ENCODE data around the gene SMYD3. TPM values are rescaled to one million over a fixed set of nuclear protein-coding genes. Genes with fewer than 3 reads are reported as not detected.

The SMYD3 gene
- total and polyA plus RNA-seq, 2 of the 4 experiments (the other 2 are of a cell fraction): 26.5 to 37.6 TPM

GRCh38 chr1:246210756-246211155 lies 296.3 kb downstream of the SMYD3 start:
- no peak overlapping the region for H3K4me3 ChIP-seq (ENCODE audit: insufficient read depth, low read depth, low read length)
- no peak overlapping the region for H3K23ac ChIP-seq (ENCODE audit: low read depth, low read length)
- H3K9ac ChIP-seq (ENCODE audit: low read depth, low read length): no peak overlapping the region
- no peaks in the 10 kb centered on the region for H3K27me3 ChIP-seq (ENCODE audit: control insufficient read depth, insufficient read depth, low read length)
- no peak overlapping the region for H3K18ac ChIP-seq (ENCODE audit: low read depth, low read length)
- no peak overlapping the region for H2AFZ ChIP-seq (replicated peaks; ENCODE audit: low read length, poor library complexity)
- no peak overlapping the region for H3K56ac ChIP-seq (ENCODE audit: extremely low read depth, insufficient read depth, low read length)
- H3K9me1 ChIP-seq (ENCODE audit: insufficient read depth, low read length): peaks cover 5% of the 10 kb centered on the region; the same call in 1 of the 2 replicates
- no peak overlapping the region for H3K27ac ChIP-seq (ENCODE audit: insufficient read depth, low read length)
- H4K20me1 ChIP-seq (ENCODE audit: insufficient read depth, low read length): no peaks in the 10 kb centered on the region
- H3K14ac ChIP-seq (replicated peaks; ENCODE audit: low read depth, low read length): no peak overlapping the region
- no peak overlapping the region for H2AK5ac ChIP-seq (ENCODE audit: low read depth, low read length)
- DNase-seq: no peak
- no TSS peak for BruUV-seq (replicated peaks)
- H3K4me1 ChIP-seq (ENCODE audit: control insufficient read depth, insufficient read depth, low read length): peaks cover 5% of the 10 kb centered on the region
- H2BK5ac ChIP-seq (ENCODE audit: low read depth, low read length, poor library complexity, severe bottlenecking): no peak overlapping the region
- H4K5ac ChIP-seq (ENCODE audit: low read depth, low read length): no peak overlapping the region
- no peak for TF ChIP-seq MXI1 (IDR thresholded peaks at IDR 0.05; ENCODE audit: borderline replicate concordance, low read depth, low read length)
- TF ChIP-seq CHD1 (IDR thresholded peaks at IDR 0.05; ENCODE audit: low read depth, low read length): no peak
- no peak for TF ChIP-seq FOS (IDR thresholded peaks at IDR 0.05; ENCODE audit: low read depth, low read length)
- no peak for TF ChIP-seq MAFK (IDR thresholded peaks at IDR 0.05; ENCODE audit: low read depth, low read length)
- TF ChIP-seq BHLHE40 (IDR thresholded peaks at IDR 0.05; ENCODE audit: low read depth, low read length): no peak
- no peak for TF ChIP-seq POLR2A (IDR thresholded peaks at IDR 0.05; ENCODE audit: low read depth, low read length)
- TF ChIP-seq MAZ (IDR thresholded peaks at IDR 0.05; ENCODE audit: borderline replicate concordance, low read depth, low read length): no peak
- TF ChIP-seq CTCF (conservative IDR thresholded peaks at IDR 0.05; ENCODE audit: low read depth, low read length): no peak
- no peak for TF ChIP-seq RCOR1 (IDR thresholded peaks at IDR 0.05; ENCODE audit: insufficient replicate concordance, low read length)
- TF ChIP-seq CEBPB (IDR thresholded peaks at IDR 0.05; ENCODE audit: low read depth, low read length): no peak
- no peak for TF ChIP-seq RAD21 (IDR thresholded peaks at IDR 0.05; ENCODE audit: low read length)
- no peak for TF ChIP-seq USF2 (IDR thresholded peaks at IDR 0.05; ENCODE audit: low read depth, low read length)
- no peak for TF ChIP-seq RFX5 (IDR thresholded peaks at IDR 0.05; ENCODE audit: low read depth, low read length)
- no peak for TF ChIP-seq NFE2L2 (IDR thresholded peaks at IDR 0.05; ENCODE audit: low read depth, low read length)
- no peak for TF ChIP-seq ELK1 (IDR thresholded peaks at IDR 0.05; ENCODE audit: borderline replicate concordance, low read depth, low read length)
- TF ChIP-seq SMC3 (IDR thresholded peaks at IDR 0.05; ENCODE audit: low read depth, low read length): no peak
- no peak overlapping the region for H3K4ac ChIP-seq (ENCODE audit: low read depth, low read length)
- H3K4me2 ChIP-seq (ENCODE audit: low read depth, low read length): no peak overlapping the region
- H2BK120ac ChIP-seq (ENCODE audit: low read depth, low read length): no peak overlapping the region
- H3K36me3 ChIP-seq (ENCODE audit: control insufficient read depth, insufficient read depth, low read length): no peaks in the 10 kb centered on the region
- H2BK20ac ChIP-seq (ENCODE audit: low read depth, low read length): no peak overlapping the region
- dilution Hi-C loops (cut with HindIII; ENCODE audit: low sequenced_read_pairs, unreplicated experiment): no loop called here
- no peak overlapping the region for H2BK15ac ChIP-seq (ENCODE audit: low read depth, low read length)
- ATAC-seq (ENCODE audit: low read depth): no peak
- no peaks in the 10 kb centered on the region for H3K9me3 ChIP-seq (ENCODE audit: control insufficient read depth, insufficient read depth, low read length)
- no peak overlapping the region for H4K91ac ChIP-seq (ENCODE audit: insufficient read depth, low read depth, low read length)
- no peak overlapping the region for H2AK9ac ChIP-seq (replicated peaks; ENCODE audit: low read depth, low read length, poor library complexity)
- POLR2A ChIA-PET (ENCODE audit: unreplicated experiment): no interaction called here
- CTCF ChIA-PET: no interaction called here
- 75% methylated on average over 4 of the region's 10 CpGs; no CpG with 5 or more reads in 1 of the 2 experiments for WGBS, 2 experiments (ENCODE audit: extremely low coverage in 2 of 2, insufficient read length in 1 of 2)
- intact Hi-C loops (cut with micrococcal nuclease): no loop called here
- H3K79me1 ChIP-seq (ENCODE audit: low read depth in 1 of 2, low read length in 2 of 2): peaks cover 5 to 9% of the 10 kb centered on the region in 2 experiments; a peak in 3 of 4 replicates
- H4K8ac ChIP-seq (ENCODE audit: low read depth in 2 of 2, low read length in 2 of 2): no peak overlapping the region; a peak in 1 of 4 replicates
- in situ Hi-C loops (cut with MboI; ENCODE audit: low sequenced_read_pairs): no loop called here
